PC-3 (cell line): ENCODE data around the gene DCAF7. TPM values are rescaled to one million over a fixed set of nuclear protein-coding genes. Genes with fewer than 3 reads are reported as not detected.

Source experiments
- ATAC-seq: fragments of 200-7000 bp; cut with Tn5 transposase; 2 replicates; pipeline ENCODE4 v1.9.1; 2020; ENCODE audit warnings: mild to moderate bottlenecking, moderate library complexity
- BruUV-seq: library from RNA; stranded (reverse); fragments of 400-500 nt; replicated peaks from 2 replicates; lab custom pipeline; 2021; lab: Mats Ljungman, UMichigan
- CTCF ChIA-PET: fragments of 300-600 bp; sonication (Branson Sonifier 250); formaldehyde crosslinking; loops from one replicate; lab custom pipeline; 2022; ENCODE audit warnings: antibody characterized with exemption; lab: Charles Lee
- POLR2A ChIA-PET: fragments of 300-600 bp; sonication (Branson Sonifier 250); formaldehyde crosslinking; loops from one replicate; lab custom pipeline; 2022; ENCODE audit warnings: antibody characterized with exemption; ENCODE audit not compliant: unreplicated experiment; lab: Charles Lee
- DNase-seq: peaks from one replicate; pipeline ENCODE4 v3.0.0-alpha.2; 2015
- H2AFZ ChIP-seq: fragments of 300-600 bp; sonication (generic); 2 replicates; pipeline ENCODE4 v1.6.0; 2016; ENCODE audit warnings: antibody characterized with exemption, low read length
- H3F3A ChIP-seq: fragments of 300-600 bp; sonication (generic); one replicate; pipeline ENCODE4 v1.6.0; 2017; ENCODE audit warnings: antibody characterized with exemption, low read length, control low read depth, mild to moderate bottlenecking; ENCODE audit not compliant: unreplicated experiment
- H3K27ac ChIP-seq: fragments of 300-600 bp; sonication (generic); 2 replicates; pipeline ENCODE4 v1.5.1; 2016; ENCODE audit warnings: mild to moderate bottlenecking, low read length
- H3K27me3 ChIP-seq: fragments of 300-600 bp; sonication (generic); 2 replicates; pipeline ENCODE4 v1.6.1; 2016; ENCODE audit warnings: low read length, mixed read lengths
- H3K36me3 ChIP-seq: fragments of 300-600 bp; sonication (generic); 2 replicates; pipeline ENCODE4 v1.6.1; 2016; ENCODE audit warnings: low read depth, mixed run types, low read length, mixed read lengths
- H3K4me1 ChIP-seq: fragments of 300-600 bp; sonication (generic); 2 replicates; pipeline ENCODE4 v1.5.1; 2016; ENCODE audit warnings: low read length; ENCODE audit not compliant: insufficient read depth
- H3K4me2 ChIP-seq: fragments of 300-600 bp; sonication (generic); 2 replicates; pipeline ENCODE4 v1.6.0; 2016; ENCODE audit warnings: low read length
- H3K4me3 ChIP-seq: fragments of 300-600 bp; sonication (generic); 2 replicates; pipeline ENCODE4 v1.5.1; 2016; ENCODE audit warnings: mild to moderate bottlenecking, low read length, mixed read lengths
- H3K79me2 ChIP-seq: fragments of 300-600 bp; sonication (generic); 2 replicates; pipeline ENCODE4 v1.6.1; 2017; ENCODE audit warnings: low read length, mixed read lengths
- H3K9ac ChIP-seq: fragments of 300-600 bp; sonication (generic); 2 replicates; pipeline ENCODE4 v1.6.0; 2016; ENCODE audit warnings: mild to moderate bottlenecking, low read length
- H3K9me2 ChIP-seq: fragments of 300-600 bp; sonication (generic); replicated peaks from 2 replicates; pipeline ENCODE4 v1.6.1; 2016; ENCODE audit warnings: mixed run types, low read length, mixed read lengths
- H3K9me3 ChIP-seq: fragments of 300-600 bp; sonication (generic); 2 replicates; pipeline ENCODE4 v1.6.1; 2016; ENCODE audit warnings: low read length, mixed read lengths
- H4K20me1 ChIP-seq: fragments of 300-600 bp; sonication (generic); 2 replicates; pipeline ENCODE4 v1.6.1; 2016; ENCODE audit warnings: low read length, mixed read lengths
- CTCF ChIP-seq: fragments of 300-600 bp; sonication (generic); conservative IDR thresholded peaks from 2 replicates; pipeline ENCODE4 v1.5.1; 2017; ENCODE audit warnings: antibody characterized with exemption, low read depth, mild to moderate bottlenecking, low read length
- EZH2 ChIP-seq: fragments of 300-600 bp; sonication (generic); IDR thresholded peaks from one replicate; pipeline ENCODE4 v1.6.1; 2017; ENCODE audit warnings: antibody characterized with exemption, mild to moderate bottlenecking, low read length; ENCODE audit not compliant: unreplicated experiment
- EZH2phosphoT487 ChIP-seq: fragments of 300-600 bp; sonication (generic); IDR thresholded peaks from 2 replicates; pipeline ENCODE4 v1.6.1; 2018; ENCODE audit warnings: mild to moderate bottlenecking, antibody characterized with exemption, low read length, borderline replicate concordance
- intact Hi-C: fragments of 100-400 bp; cut with micrococcal nuclease; formaldehyde crosslinking; loops from 2 replicates; pipeline ENCODE4 v1.9.0; 2023
- total RNA-seq: library from RNA; depleted of rRNA; stranded (reverse); fragments of >200 nt; gene quantifications from 2 replicates; pipeline ENCODE4 v1.2.3, GENCODE V29; 2014

DCAF7 gene
- total RNA-seq, 1 experiment from 2014 or later: 46.5 TPM

- ChIA-PET CTCF (no interaction called here), POLR2A (no interaction called here)
- H3K4me3 ChIP-seq: no peak overlapping the region
- H3K9me2 ChIP-seq: no peaks in the 10 kb centered on the region
- no peaks in the 10 kb centered on the region for H3K79me2 ChIP-seq
- intact Hi-C loops: no loop called here
- no peak overlapping the region for H3K27ac ChIP-seq
- no peak overlapping the region for H2AFZ ChIP-seq
- no peak overlapping the region for H3K9ac ChIP-seq
- no TSS peak for BruUV-seq
- DNase-seq (no peak), ATAC-seq (no peak)
- H3K27me3 ChIP-seq: no peaks in the 10 kb centered on the region; the same call in 1 of the 2 replicates
- no peaks in the 10 kb centered on the region for H3K36me3 ChIP-seq
- no peaks in the 10 kb centered on the region for H3K9me3 ChIP-seq
- no peaks in the 10 kb centered on the region for H4K20me1 ChIP-seq
- H3K4me1 ChIP-seq: no peaks in the 10 kb centered on the region
- no peak for TF ChIP-seq CTCF
- TF ChIP-seq EZH2: no peak
- no peak for TF ChIP-seq EZH2phosphoT487
- no peaks in the 10 kb centered on the region for H3F3A ChIP-seq
- no peak overlapping the region for H3K4me2 ChIP-seq
These were observed 16.7 kb upstream of the DCAF7 start for GRCh38 chr17:63533433-63534077.

- no TSS peak for BruUV-seq
- Histone ChIP-seq H4K20me1 (no peaks in the 10 kb centered on the region), H3K36me3 (no peaks in the 10 kb centered on the region), H2AFZ (no peak overlapping the region), H3K27ac (no peak overlapping the region), H3K27me3 (no peaks in the 10 kb centered on the region; the same call in 1 of the 2 replicates), H3K4me1 (no peaks in the 10 kb centered on the region), H3K9me3 (no peaks in the 10 kb centered on the region), H3K4me3 (no peak overlapping the region), H3K4me2 (no peak overlapping the region), H3F3A (no peaks in the 10 kb centered on the region), H3K9ac (no peak overlapping the region), H3K9me2 (no peaks in the 10 kb centered on the region), H3K79me2 (no peaks in the 10 kb centered on the region)
- ATAC-seq: no peak
- TF ChIP-seq EZH2 (no peak), EZH2phosphoT487 (no peak), CTCF (no peak)
- intact Hi-C loops: no loop called here
- no peak for DNase-seq
- ChIA-PET POLR2A (no interaction called here), CTCF (no interaction called here)
These were observed 16.2 kb upstream of the DCAF7 start for GRCh38 chr17:63534078-63534570.

GRCh38 chr17:63534816-63535455 is 15.3 kb upstream of the DCAF7 start:
- Histone ChIP-seq H3K79me2 (no peaks in the 10 kb centered on the region), H2AFZ (no peak overlapping the region), H3K9ac (no peak overlapping the region), H3K9me3 (no peaks in the 10 kb centered on the region), H3K9me2 (no peaks in the 10 kb centered on the region), H3K4me3 (no peak overlapping the region), H3K4me1 (no peaks in the 10 kb centered on the region), H3F3A (no peaks in the 10 kb centered on the region), H3K4me2 (no peak overlapping the region), H4K20me1 (no peaks in the 10 kb centered on the region), H3K27ac (no peak overlapping the region), H3K27me3 (no peaks in the 10 kb centered on the region; the same call in 1 of the 2 replicates), H3K36me3 (no peaks in the 10 kb centered on the region)
- no peak for ATAC-seq
- CTCF ChIA-PET: no interaction called here
- BruUV-seq: no TSS peak
- intact Hi-C loops: no loop called here
- DNase-seq: no peak
- TF ChIP-seq EZH2 (no peak), CTCF (no peak)
- POLR2A ChIA-PET: no interaction called here
